ENCODE results near the gene CCDC159. TPM values are rescaled to one million over a fixed set of nuclear protein-coding genes. Genes with fewer than 3 reads are reported as not detected.
A peak's percentile ranks its signal among the peaks of the same experiment; 100 is the strongest.

The CCDC159 gene
- total RNA-seq, 1 donor: 6.0 TPM

GRCh38 chr19:11370744-11371143 lies 24.4 kb downstream of the CCDC159 start:
- DNase-seq (ENCODE audit: low read depth): no peak
- no peak for TF ChIP-seq CTCF (IDR thresholded peaks at IDR 0.05; ENCODE audit: insufficient read depth, low read depth, low read length)
- H3K4me3 ChIP-seq (ENCODE audit: low read depth, low read length): no peak overlapping the region

- no peak for TF ChIP-seq CTCF (IDR thresholded peaks at IDR 0.05; ENCODE audit: insufficient read depth, low read depth, low read length)
- no peak for DNase-seq (ENCODE audit: low read depth)
- no peak overlapping the region for H3K4me3 ChIP-seq (ENCODE audit: low read depth, low read length)
Measured at GRCh38 chr19:11373166-11373884, 27.0 kb downstream of the CCDC159 start.

- peak overlapping the region; percentile 75 for H3K4me3 ChIP-seq (ENCODE audit: low read depth, low read length)
- no peak for DNase-seq (ENCODE audit: low read depth)
- TF ChIP-seq CTCF (IDR thresholded peaks at IDR 0.05; ENCODE audit: insufficient read depth, low read depth, low read length): no peak
Measured at GRCh38 chr19:11373885-11374432, 27.6 kb downstream of the CCDC159 start.

- TF ChIP-seq CTCF (IDR thresholded peaks at IDR 0.05; ENCODE audit: insufficient read depth, low read depth, low read length): no peak
- DNase-seq (ENCODE audit: low read depth): peak; percentile 100
Measured at GRCh38 chr19:11374433-11375142, 28.3 kb downstream of the CCDC159 start, which contains the start of gene SWSAP1. TSS of gene SWSAP1 (plus strand) at chr19:11374666. CDS start at chr19:11374681, 15 bp downstream.

GRCh38 chr19:11375143-11375948 lies 29.0 kb downstream of the CCDC159 start:
- TF ChIP-seq CTCF (IDR thresholded peaks at IDR 0.05; ENCODE audit: insufficient read depth, low read depth, low read length): no peak
- no peak for DNase-seq (ENCODE audit: low read depth)
- H3K4me3 ChIP-seq (ENCODE audit: low read depth, low read length): peak overlapping the region; percentile 75

More at GRCh38 chr19:11374433-11375142, 28.3 kb downstream of the CCDC159 start, which contains the start of gene SWSAP1:
- H3K4me3 ChIP-seq (ENCODE audit: low read depth, low read length): peak within 1 kb of the TSS; percentile 75

GRCh38 chr19:11377237-11377636 lies 30.9 kb downstream of the CCDC159 start:
- TF ChIP-seq CTCF (IDR thresholded peaks at IDR 0.05; ENCODE audit: insufficient read depth, low read depth, low read length): no peak
- no peak overlapping the region for H3K4me3 ChIP-seq (ENCODE audit: low read depth, low read length)
- DNase-seq (ENCODE audit: low read depth): peak; percentile 85
